Ecto neural progenitor cell (in vitro differentiated cells): ENCODE results near the gene HSPB6.

Source experiments
- DNase-seq: peaks from one replicate; pipeline ENCODE4 v3.0.0-alpha.2; 2018; ENCODE audit warnings: low spot score

The HSPB6 gene

GRCh38 chr19:35746087-35746462 is 10.8 kb downstream of the HSPB6 start:
- DNase-seq = no peak

GRCh38 chr19:35745328-35746086 is 11.3 kb downstream of the HSPB6 start, which contains the start of the genes PSENEN and U2AF1L4:
TSS of gene PSENEN (plus strand) at chr19:35745651. CDS start at chr19:35745931, 280 bp downstream.
TSS of gene U2AF1L4 (minus strand) at chr19:35745418. CDS start at chr19:35745391, 27 bp downstream.
- DNase-seq = peak; percentile 96

- DNase-seq = peak; percentile 95
These were observed 12.2 kb downstream of the HSPB6 start for GRCh38 chr19:35744430-35745327.

GRCh38 chr19:35743640-35744429 is 13.0 kb downstream of the HSPB6 start:
- no peak for DNase-seq

GRCh38 chr19:35742121-35742724 is 14.6 kb downstream of the HSPB6 start, which contains the start of gene IGFLR1:
TSS of gene IGFLR1 (minus strand) at chr19:35742452. CDS start at chr19:35741180, 1,272 bp downstream.
- no peak for DNase-seq

GRCh38 chr19:35741203-35741515 is 15.7 kb downstream of the HSPB6 start:
- DNase-seq = no peak

GRCh38 chr19:35740423-35741202 is 16.2 kb downstream of the HSPB6 start:
- peak; percentile 97 for DNase-seq

- DNase-seq = no peak
These were observed 16.8 kb downstream of the HSPB6 start for GRCh38 chr19:35740108-35740422.

GRCh38 chr19:35739275-35740107 is 17.3 kb downstream of the HSPB6 start:
- no peak for DNase-seq

GRCh38 chr19:35738887-35739229 is 18.0 kb downstream of the HSPB6 start:
- DNase-seq = no peak

- no peak for DNase-seq
These were observed 18.6 kb downstream of the HSPB6 start for GRCh38 chr19:35738021-35738886.

- DNase-seq = no peak
These were observed 19.6 kb downstream of the HSPB6 start for GRCh38 chr19:35736913-35737886.

- DNase-seq = no peak
These were observed 21.9 kb downstream of the HSPB6 start for GRCh38 chr19:35734889-35735288.

GRCh38 chr19:35734273-35734672 is 22.6 kb downstream of the HSPB6 start:
- DNase-seq = no peak

GRCh38 chr19:35733180-35734125 is 23.4 kb downstream of the HSPB6 start:
- DNase-seq = no peak

GRCh38 chr19:35732540-35733179 is 24.2 kb downstream of the HSPB6 start:
- no peak for DNase-seq
